HepG2 (cell line): ENCODE results near the gene PWWP2A. TPM values are rescaled to one million over a fixed set of nuclear protein-coding genes. Genes with fewer than 3 reads are reported as not detected.

Source experiments
- ATF1 ChIP-seq: IDR thresholded peaks from 2 replicates; pipeline ENCODE4 v1.6.1; 2016; ENCODE audit warnings: mild to moderate bottlenecking, control low read depth
- BCLAF1 ChIP-seq: fragments of 450-650 bp; IDR thresholded peaks from 2 replicates; pipeline ENCODE4 v1.6.1; 2017; ENCODE audit warnings: mild to moderate bottlenecking
- IKZF1 ChIP-seq: fragments of 450-650 bp; IDR thresholded peaks from 2 replicates; pipeline ENCODE4 v1.7.1; 2016
- PAX8 ChIP-seq: sonication (generic); formaldehyde crosslinking; IDR thresholded peaks from 2 replicates; pipeline ENCODE4 v1.8.0; 2022; ENCODE audit warnings: mild to moderate bottlenecking, missing genetic modification reagents, borderline replicate concordance
- TFE3 ChIP-seq: IDR thresholded peaks from 2 replicates; pipeline ENCODE4 v1.6.1; 2016
- ZSCAN22 ChIP-seq: sonication (generic); formaldehyde crosslinking; IDR thresholded peaks from 2 replicates; pipeline ENCODE4 v1.4.0; 2020; ENCODE audit warnings: mild to moderate bottlenecking, missing genetic modification reagents
- ZSCAN31 ChIP-seq: sonication (generic); formaldehyde crosslinking; IDR thresholded peaks from 2 replicates; pipeline ENCODE4 v1.5.0; 2020; ENCODE audit warnings: low read depth, mild to moderate bottlenecking, missing genetic modification reagents
- polyA plus RNA-seq, 8 experiments: library from polyadenylated mRNA; depleted of rRNA in 3 of 8; stranded (reverse) in 7 of 8; unstranded in 1 of 8; fragments of >200 nt; fragmentation: Illumina TruSeq in 4 of 8; extraction: Trizol in 4 of 8; gene quantifications; 2 replicates each; pipeline versions ENCODE4 v1.2.1 to v1.2.3, GENCODE V29; 2011 to 2016; ENCODE audit warnings: low read depth in 4 of 8, missing spikeins in 1 of 8, mixed read lengths in 1 of 8; ENCODE audit not compliant: insufficient read depth in 1 of 8
- total RNA-seq, 5 experiments: library from RNA; depleted of rRNA; stranded (reverse); fragments of >200 nt; fragmentation: Illumina TruSeq; extraction: Trizol; gene quantifications; 2 replicates each; pipeline ENCODE4 v1.2.3, GENCODE V29; 2016; ENCODE audit warnings: low read depth in 1 of 5
- TF ChIP-seq, protein P1 (sequence below): sonication (generic); formaldehyde crosslinking; IDR thresholded peaks from 2 replicates; pipeline ENCODE4 v1.8.0; 2022; ENCODE audit warnings: mild to moderate bottlenecking, missing genetic modification reagents
- TF ChIP-seq, protein P2 (sequence below): IDR thresholded peaks from 2 replicates; pipeline ENCODE4 v1.4.0; 2020; ENCODE audit warnings: mild to moderate bottlenecking, missing genetic modification reagents
- TF ChIP-seq, protein P3 (sequence below): sonication (generic); formaldehyde crosslinking; IDR thresholded peaks from 2 replicates; pipeline ENCODE4 v1.4.0; 2020; ENCODE audit warnings: mild to moderate bottlenecking, missing genetic modification reagents
- TF ChIP-seq, protein P4 (sequence below): sonication (generic); formaldehyde crosslinking; IDR thresholded peaks from 2 replicates; pipeline ENCODE4 v1.9.0; 2022; ENCODE audit warnings: low read depth, missing genetic modification reagents

Gene PWWP2A
- total and polyA plus RNA-seq, 2 of the 13 experiments (the other 11 are each of a cell fraction or from before 2014, with no cell fraction given) = 7.3 to 16.9 TPM

GRCh38 chr5:160119142-160119904 lies at the start of gene PWWP2A (continued):
- TF ChIP-seq, protein P1, sequence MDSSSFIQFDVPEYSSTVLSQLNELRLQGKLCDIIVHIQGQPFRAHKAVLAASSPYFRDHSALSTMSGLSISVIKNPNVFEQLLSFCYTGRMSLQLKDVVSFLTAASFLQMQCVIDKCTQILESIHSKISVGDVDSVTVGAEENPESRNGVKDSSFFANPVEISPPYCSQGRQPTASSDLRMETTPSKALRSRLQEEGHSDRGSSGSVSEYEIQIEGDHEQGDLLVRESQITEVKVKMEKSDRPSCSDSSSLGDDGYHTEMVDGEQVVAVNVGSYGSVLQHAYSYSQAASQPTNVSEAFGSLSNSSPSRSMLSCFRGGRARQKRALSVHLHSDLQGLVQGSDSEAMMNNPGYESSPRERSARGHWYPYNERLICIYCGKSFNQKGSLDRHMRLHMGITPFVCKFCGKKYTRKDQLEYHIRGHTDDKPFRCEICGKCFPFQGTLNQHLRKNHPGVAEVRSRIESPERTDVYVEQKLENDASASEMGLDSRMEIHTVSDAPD (CRISPR knock-in tag) = no peak
- TF ChIP-seq PAX8 (CRISPR knock-in tag) = no peak
- no peak for TF ChIP-seq ZSCAN31 (CRISPR knock-in tag)
- TF ChIP-seq IKZF1 = no peak
- no peak for TF ChIP-seq BCLAF1
- TF ChIP-seq, protein P2, sequence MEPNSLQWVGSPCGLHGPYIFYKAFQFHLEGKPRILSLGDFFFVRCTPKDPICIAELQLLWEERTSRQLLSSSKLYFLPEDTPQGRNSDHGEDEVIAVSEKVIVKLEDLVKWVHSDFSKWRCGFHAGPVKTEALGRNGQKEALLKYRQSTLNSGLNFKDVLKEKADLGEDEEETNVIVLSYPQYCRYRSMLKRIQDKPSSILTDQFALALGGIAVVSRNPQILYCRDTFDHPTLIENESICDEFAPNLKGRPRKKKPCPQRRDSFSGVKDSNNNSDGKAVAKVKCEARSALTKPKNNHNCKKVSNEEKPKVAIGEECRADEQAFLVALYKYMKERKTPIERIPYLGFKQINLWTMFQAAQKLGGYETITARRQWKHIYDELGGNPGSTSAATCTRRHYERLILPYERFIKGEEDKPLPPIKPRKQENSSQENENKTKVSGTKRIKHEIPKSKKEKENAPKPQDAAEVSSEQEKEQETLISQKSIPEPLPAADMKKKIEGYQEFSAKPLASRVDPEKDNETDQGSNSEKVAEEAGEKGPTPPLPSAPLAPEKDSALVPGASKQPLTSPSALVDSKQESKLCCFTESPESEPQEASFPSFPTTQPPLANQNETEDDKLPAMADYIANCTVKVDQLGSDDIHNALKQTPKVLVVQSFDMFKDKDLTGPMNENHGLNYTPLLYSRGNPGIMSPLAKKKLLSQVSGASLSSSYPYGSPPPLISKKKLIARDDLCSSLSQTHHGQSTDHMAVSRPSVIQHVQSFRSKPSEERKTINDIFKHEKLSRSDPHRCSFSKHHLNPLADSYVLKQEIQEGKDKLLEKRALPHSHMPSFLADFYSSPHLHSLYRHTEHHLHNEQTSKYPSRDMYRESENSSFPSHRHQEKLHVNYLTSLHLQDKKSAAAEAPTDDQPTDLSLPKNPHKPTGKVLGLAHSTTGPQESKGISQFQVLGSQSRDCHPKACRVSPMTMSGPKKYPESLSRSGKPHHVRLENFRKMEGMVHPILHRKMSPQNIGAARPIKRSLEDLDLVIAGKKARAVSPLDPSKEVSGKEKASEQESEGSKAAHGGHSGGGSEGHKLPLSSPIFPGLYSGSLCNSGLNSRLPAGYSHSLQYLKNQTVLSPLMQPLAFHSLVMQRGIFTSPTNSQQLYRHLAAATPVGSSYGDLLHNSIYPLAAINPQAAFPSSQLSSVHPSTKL = 0 out of 2 replicates have a peak, but pooled peaks have one; percentile 28
- no peak for TF ChIP-seq ZSCAN22 (CRISPR knock-in tag)
- TF ChIP-seq, protein P3, sequence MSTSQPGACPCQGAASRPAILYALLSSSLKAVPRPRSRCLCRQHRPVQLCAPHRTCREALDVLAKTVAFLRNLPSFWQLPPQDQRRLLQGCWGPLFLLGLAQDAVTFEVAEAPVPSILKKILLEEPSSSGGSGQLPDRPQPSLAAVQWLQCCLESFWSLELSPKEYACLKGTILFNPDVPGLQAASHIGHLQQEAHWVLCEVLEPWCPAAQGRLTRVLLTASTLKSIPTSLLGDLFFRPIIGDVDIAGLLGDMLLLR (CRISPR knock-in tag) = no peak
- TF ChIP-seq, protein P4, sequence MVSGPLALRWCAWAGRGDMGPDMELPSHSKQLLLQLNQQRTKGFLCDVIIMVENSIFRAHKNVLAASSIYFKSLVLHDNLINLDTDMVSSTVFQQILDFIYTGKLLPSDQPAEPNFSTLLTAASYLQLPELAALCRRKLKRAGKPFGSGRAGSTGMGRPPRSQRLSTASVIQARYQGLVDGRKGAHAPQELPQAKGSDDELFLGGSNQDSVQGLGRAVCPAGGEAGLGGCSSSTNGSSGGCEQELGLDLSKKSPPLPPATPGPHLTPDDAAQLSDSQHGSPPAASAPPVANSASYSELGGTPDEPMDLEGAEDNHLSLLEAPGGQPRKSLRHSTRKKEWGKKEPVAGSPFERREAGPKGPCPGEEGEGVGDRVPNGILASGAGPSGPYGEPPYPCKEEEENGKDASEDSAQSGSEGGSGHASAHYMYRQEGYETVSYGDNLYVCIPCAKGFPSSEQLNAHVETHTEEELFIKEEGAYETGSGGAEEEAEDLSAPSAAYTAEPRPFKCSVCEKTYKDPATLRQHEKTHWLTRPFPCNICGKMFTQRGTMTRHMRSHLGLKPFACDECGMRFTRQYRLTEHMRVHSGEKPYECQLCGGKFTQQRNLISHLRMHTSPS = no peak
- no peak for TF ChIP-seq TFE3 (CRISPR knock-in tag)
- peak; percentile 93 for TF ChIP-seq ATF1 (CRISPR knock-in tag)
